Smooth muscle cell (in vitro differentiated cells): ENCODE measurements around the gene STXBP5. TPM values are rescaled to one million over a fixed set of nuclear protein-coding genes. Genes with fewer than 3 reads are reported as not detected.

Experiments used
- DNase-seq: peaks from one replicate; lab custom pipeline; 2025; ENCODE audit not compliant: unreplicated experiment; lab: John Stamatoyannopoulos, UW
- H2AFZ ChIP-seq: fragments of 200-600 bp; sonication (generic); 2 replicates; pipeline ENCODE4 v1.6.0; 2016; ENCODE audit warnings: antibody characterized with exemption, low read depth, mild to moderate bottlenecking
- H3F3A ChIP-seq: fragments of 200-600 bp; sonication (generic); 2 replicates; pipeline ENCODE4 v1.6.0; 2017; ENCODE audit warnings: antibody characterized with exemption, low read depth
- H3K27ac ChIP-seq: fragments of 200-600 bp; sonication (generic); 2 replicates; pipeline ENCODE4 v1.5.1; 2016; ENCODE audit warnings: low read depth, mild to moderate bottlenecking
- H3K27me3 ChIP-seq: fragments of 200-600 bp; sonication (generic); 2 replicates; pipeline ENCODE4 v1.6.1; 2016; ENCODE audit warnings: low read depth, mild to moderate bottlenecking
- H3K36me3 ChIP-seq: fragments of 200-600 bp; sonication (generic); 2 replicates; pipeline ENCODE4 v1.5.1; 2016; ENCODE audit warnings: low read depth
- H3K4me1 ChIP-seq: fragments of 200-600 bp; sonication (generic); 2 replicates; pipeline ENCODE4 v1.5.1; 2016; ENCODE audit warnings: low read depth
- H3K4me2 ChIP-seq: fragments of 200-600 bp; sonication (generic); 2 replicates; pipeline ENCODE4 v1.6.0; 2016; ENCODE audit warnings: mild to moderate bottlenecking
- H3K4me3 ChIP-seq: fragments of 200-600 bp; sonication (generic); 2 replicates; pipeline ENCODE4 v1.5.1; 2016; ENCODE audit warnings: mild to moderate bottlenecking
- H3K79me2 ChIP-seq: fragments of 200-600 bp; sonication (generic); 2 replicates; pipeline ENCODE4 v1.6.0; 2016; ENCODE audit warnings: low read depth, mild to moderate bottlenecking
- H3K9ac ChIP-seq: fragments of 200-600 bp; sonication (generic); 2 replicates; pipeline ENCODE4 v1.6.0; 2016; ENCODE audit warnings: low read depth
- H3K9me3 ChIP-seq: fragments of 200-600 bp; sonication (generic); replicated peaks from 2 replicates; pipeline ENCODE4 v1.5.1; 2016; ENCODE audit warnings: low read depth
- H4K20me1 ChIP-seq: fragments of 200-600 bp; sonication (generic); 2 replicates; pipeline ENCODE4 v1.6.0; 2016; ENCODE audit warnings: low read depth
- CTCF ChIP-seq: fragments of 200-600 bp; sonication (generic); IDR thresholded peaks from 2 replicates; pipeline ENCODE4 v1.5.1; 2017; ENCODE audit warnings: borderline replicate concordance, mild to moderate bottlenecking, antibody characterized with exemption; ENCODE audit not compliant: insufficient read depth, poor library complexity, severe bottlenecking
- WGBS: methylation state at CpG from one replicate; pipeline ENCODE4 v1.1.7; 2016; ENCODE audit warnings: low lambda C conversion rate; 5-methylcytosine and 5-hydroxymethylcytosine counted together
- polyA plus RNA-seq: library from polyadenylated mRNA; unstranded; fragments of >200 nt; fragmentation: Nextera tagmentation; extraction: Ambion mirVana; gene quantifications from 2 replicates; pipeline ENCODE4 v1.2.1, GENCODE V29; 2016
- total RNA-seq: library from RNA; depleted of rRNA; stranded (reverse); fragments of >200 nt; gene quantifications from 2 replicates; pipeline ENCODE4 v1.2.3, GENCODE V29; 2014

STXBP5 gene
- total and polyA plus RNA-seq, 2 experiments from 2014 or later: 8.8 to 25.2 TPM

GRCh38 chr6:147361311-147361981 lies 157.2 kb downstream of the STXBP5 start:
- H4K20me1 ChIP-seq: no peaks in the 10 kb centered on the region
- H3K27ac ChIP-seq: no peak overlapping the region
- no peaks in the 10 kb centered on the region for H3K79me2 ChIP-seq
- 97% methylated on average over 5 of the region's 5 CpGs for WGBS
- no peak for TF ChIP-seq CTCF
- H3K9me3 ChIP-seq: peaks cover 3% of the 10 kb centered on the region
- no peak overlapping the region for H3K9ac ChIP-seq
- H3K4me2 ChIP-seq: no peak overlapping the region
- H3K36me3 ChIP-seq: peaks cover 16% of the 10 kb centered on the region
- no peak overlapping the region for H2AFZ ChIP-seq
- no peaks in the 10 kb centered on the region for H3F3A ChIP-seq
- no peak overlapping the region for H3K4me3 ChIP-seq
- no peak for DNase-seq
- no peaks in the 10 kb centered on the region for H3K27me3 ChIP-seq
- no peaks in the 10 kb centered on the region for H3K4me1 ChIP-seq

GRCh38 chr6:147366290-147366689 lies 162.1 kb downstream of the STXBP5 start:
- no peak overlapping the region for H3K4me2 ChIP-seq
- no peaks in the 10 kb centered on the region for H3K79me2 ChIP-seq
- H3F3A ChIP-seq: no peaks in the 10 kb centered on the region
- H3K9me3 ChIP-seq: no peaks in the 10 kb centered on the region
- no peak overlapping the region for H3K27ac ChIP-seq
- H4K20me1 ChIP-seq: no peaks in the 10 kb centered on the region
- TF ChIP-seq CTCF: no peak
- H2AFZ ChIP-seq: no peak overlapping the region
- H3K4me3 ChIP-seq: no peak overlapping the region
- peaks cover 9% of the 10 kb centered on the region for H3K36me3 ChIP-seq
- no peak overlapping the region for H3K9ac ChIP-seq
- no peaks in the 10 kb centered on the region for H3K27me3 ChIP-seq
- DNase-seq: no peak
- no peaks in the 10 kb centered on the region for H3K4me1 ChIP-seq

- H3K9ac ChIP-seq: no peak overlapping the region
- H3K79me2 ChIP-seq: no peaks in the 10 kb centered on the region
- no peaks in the 10 kb centered on the region for H3K36me3 ChIP-seq
- no peaks in the 10 kb centered on the region for H4K20me1 ChIP-seq
- H3K9me3 ChIP-seq: no peaks in the 10 kb centered on the region
- no peaks in the 10 kb centered on the region for H3F3A ChIP-seq
- H3K4me2 ChIP-seq: no peak overlapping the region
- H3K27ac ChIP-seq: no peak overlapping the region
- no peaks in the 10 kb centered on the region for H3K27me3 ChIP-seq
- DNase-seq: no peak
- no peak for TF ChIP-seq CTCF
- H3K4me3 ChIP-seq: no peak overlapping the region
- no peak overlapping the region for H2AFZ ChIP-seq
- no peaks in the 10 kb centered on the region for H3K4me1 ChIP-seq
Measured at GRCh38 chr6:147371325-147371724, 167.1 kb downstream of the STXBP5 start.

GRCh38 chr6:147372806-147373205 lies 168.6 kb downstream of the STXBP5 start:
- DNase-seq: no peak
- Histone ChIP-seq H3K4me2 (no peak overlapping the region), H3F3A (no peaks in the 10 kb centered on the region), H3K4me1 (no peaks in the 10 kb centered on the region), H3K9me3 (no peaks in the 10 kb centered on the region), H3K27me3 (no peaks in the 10 kb centered on the region), H3K27ac (no peak overlapping the region), H3K36me3 (no peaks in the 10 kb centered on the region), H3K9ac (no peak overlapping the region), H3K79me2 (no peaks in the 10 kb centered on the region), H3K4me3 (no peak overlapping the region), H2AFZ (no peak overlapping the region), H4K20me1 (no peaks in the 10 kb centered on the region)
- no peak for TF ChIP-seq CTCF
- WGBS: 100% methylated on average over 1 of the region's 1 CpG
